ENCODE data around the gene STXBP3. TPM values are rescaled to one million over a fixed set of nuclear protein-coding genes. Genes with fewer than 3 reads are reported as not detected.

STXBP3 gene
- total RNA-seq, 4 donors from 2014 or later: 51.0 to 75.8 (median 68.9) TPM

DNA sequence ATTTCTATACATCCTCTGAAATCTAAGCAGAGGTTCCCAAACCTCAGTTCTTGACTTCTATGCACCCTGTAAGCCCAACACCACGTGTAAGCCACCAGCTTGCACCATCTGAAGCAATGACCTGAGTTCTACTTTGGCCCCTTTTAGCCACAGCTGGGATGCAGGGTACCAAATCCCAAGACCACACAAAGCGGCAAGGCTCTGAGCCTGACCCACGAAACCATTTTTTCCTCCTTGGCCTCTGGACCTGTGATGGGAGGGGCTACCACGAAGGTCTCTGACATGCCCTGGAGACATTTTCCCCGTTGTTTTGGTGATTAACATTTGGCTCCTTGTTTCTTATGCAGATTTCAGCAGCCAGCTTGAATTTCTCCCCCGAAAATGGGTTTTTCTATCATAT, 38.8 kb downstream of the STXBP3 start:
- H3K9me3 ChIP-seq: peaks cover 0 to 24% (median 6%) of the 10 kb centered on the region in 4 donors
- no peaks in the 10 kb centered on the region for H3K27me3 ChIP-seq
- H3K27ac ChIP-seq: no peak overlapping the region
- H3K4me1 ChIP-seq: no peaks in the 10 kb centered on the region
- WGBS, 2 donors: 97 to 100% methylated on average over 6 of the region's 6 CpGs
- no peak for DNase-seq (ENCODE audit: low spot score in 2 of 2)
- TF ChIP-seq CTCF (IDR thresholded peaks at IDR 0.05): no peak
- no peak for TF ChIP-seq POLR2A (IDR thresholded peaks at IDR 0.05)
- no peak for TF ChIP-seq EP300 (IDR thresholded peaks at IDR 0.05)
- H3K36me3 ChIP-seq: peaks cover 0 to 95% (median 22%) of the 10 kb centered on the region in 3 donors
- H3K4me3 ChIP-seq: no peak overlapping the region

DNA sequence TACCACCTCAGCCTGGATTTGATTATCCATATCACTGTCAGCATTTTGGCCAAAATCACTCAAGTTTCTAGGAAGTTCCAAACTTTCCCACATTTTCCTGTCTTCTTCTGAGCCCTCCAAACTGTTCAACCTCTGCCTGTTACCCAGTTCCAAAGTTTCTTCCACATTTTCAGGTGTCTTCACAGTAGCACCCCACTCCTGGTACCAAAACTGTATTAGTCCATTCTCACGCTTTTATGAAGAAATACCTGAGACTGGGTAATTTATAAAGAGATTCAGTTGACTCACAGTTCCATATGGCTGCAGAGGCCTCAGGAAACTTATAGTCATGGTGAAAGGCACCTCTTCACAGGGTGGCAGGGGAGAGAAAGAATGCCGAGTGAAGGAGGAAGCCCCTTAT, 39.4 kb downstream of the STXBP3 start:
- TF ChIP-seq EP300 (IDR thresholded peaks at IDR 0.05) (no peak), CTCF (IDR thresholded peaks at IDR 0.05) (no peak), POLR2A (IDR thresholded peaks at IDR 0.05) (no peak)
- peaks cover 0 to 94% (median 22%) of the 10 kb centered on the region in 3 donors for H3K36me3 ChIP-seq

DNA sequence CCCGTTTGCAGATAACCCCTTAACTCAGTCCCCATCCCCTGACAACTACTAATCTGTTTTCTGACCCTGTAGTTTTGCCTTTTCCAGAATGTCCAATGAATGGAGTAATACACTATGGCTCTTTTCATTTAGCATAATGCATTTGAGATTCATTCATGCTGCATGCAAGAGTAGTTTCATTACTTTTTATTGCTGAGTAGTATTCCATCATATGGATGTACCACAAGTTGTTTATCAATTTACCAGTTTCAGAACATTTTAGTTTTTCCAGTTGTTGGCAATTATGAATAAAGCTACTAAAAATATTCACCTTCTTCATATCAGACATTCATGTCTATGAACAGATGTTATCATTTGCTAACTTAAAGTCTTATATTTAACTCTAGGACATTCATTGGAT, 45.3 kb downstream of the STXBP3 start:
- WGBS, 2 donors: 93 to 100% methylated on average over 1 of the region's 1 CpG
- peaks cover 0 to 89% (median 6%) of the 10 kb centered on the region in 3 donors for H3K36me3 ChIP-seq
- TF ChIP-seq EP300 (IDR thresholded peaks at IDR 0.05) (no peak), CTCF (IDR thresholded peaks at IDR 0.05) (no peak), POLR2A (IDR thresholded peaks at IDR 0.05) (no peak)

More for the DNA sequence above, 39.4 kb downstream of the STXBP3 start:
- Histone ChIP-seq H3K4me1 (no peaks in the 10 kb centered on the region), H3K27ac (no peak overlapping the region), H3K27me3 (no peaks in the 10 kb centered on the region), H3K9me3 (peaks cover 0 to 26% (median 6%) of the 10 kb centered on the region in 4 donors), H3K4me3 (no peak overlapping the region)
- 99% methylated on average over 2 of the region's 2 CpGs for WGBS, 2 donors
- no peak for DNase-seq (ENCODE audit: low spot score in 2 of 2)

GRCh38 chr1:108792420-108792819, 45.9 kb downstream of the STXBP3 start:
- WGBS, 2 donors: 93 to 99% methylated on average over 2 of the region's 2 CpGs
- TF ChIP-seq CTCF (IDR thresholded peaks at IDR 0.05) (no peak), EP300 (IDR thresholded peaks at IDR 0.05) (no peak), POLR2A (IDR thresholded peaks at IDR 0.05) (no peak)
- H3K4me1 ChIP-seq: no peaks in the 10 kb centered on the region
- peaks cover 0 to 21% (median 8%) of the 10 kb centered on the region in 4 donors for H3K9me3 ChIP-seq
- no peaks in the 10 kb centered on the region for H3K27me3 ChIP-seq
- no peak for DNase-seq (ENCODE audit: low spot score in 2 of 2)
- H3K27ac ChIP-seq: no peak overlapping the region
- no peak overlapping the region for H3K4me3 ChIP-seq
- peaks cover 0 to 88% (median 6%) of the 10 kb centered on the region in 3 donors for H3K36me3 ChIP-seq

More for the DNA sequence above, 45.3 kb downstream of the STXBP3 start:
- no peaks in the 10 kb centered on the region for H3K4me1 ChIP-seq
- no peak overlapping the region for H3K4me3 ChIP-seq
- no peak overlapping the region for H3K27ac ChIP-seq
- H3K9me3 ChIP-seq: peaks cover 0 to 21% (median 8%) of the 10 kb centered on the region in 4 donors
- H3K27me3 ChIP-seq: no peaks in the 10 kb centered on the region
- DNase-seq (ENCODE audit: low spot score in 2 of 2): no peak

DNA sequence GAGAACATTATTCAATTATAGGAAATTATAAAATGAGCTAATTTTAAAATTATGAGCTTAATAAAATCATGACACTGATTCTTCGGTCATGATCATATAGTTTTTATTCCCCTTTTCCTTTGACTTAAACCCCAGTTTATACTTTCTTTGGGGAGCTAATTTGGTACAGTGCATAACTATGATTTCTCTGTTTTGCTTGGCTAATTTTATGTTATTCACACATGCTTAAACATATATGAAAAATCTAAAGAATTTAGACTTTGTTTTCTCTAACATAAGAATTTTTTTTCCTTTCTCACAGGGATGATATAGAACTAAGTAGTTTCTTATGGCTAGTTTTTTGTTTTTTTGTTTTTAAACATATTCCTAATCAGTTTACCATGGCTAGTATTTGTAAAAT, 52.5 kb downstream of the STXBP3 start:
- no peaks in the 10 kb centered on the region for H3K9me3 ChIP-seq
- peaks cover 0 to 5% (median 0%) of the 10 kb centered on the region in 4 donors for H3K4me1 ChIP-seq
- no peak overlapping the region for H3K27ac ChIP-seq
- no peaks in the 10 kb centered on the region for H3K27me3 ChIP-seq
- WGBS, 2 donors: 73 to 75% methylated on average over 1 of the region's 1 CpG
- TF ChIP-seq CTCF (IDR thresholded peaks at IDR 0.05) (no peak), EP300 (IDR thresholded peaks at IDR 0.05) (no peak)
- H3K36me3 ChIP-seq: peaks cover 0 to 88% (median 5%) of the 10 kb centered on the region in 3 donors
- no peak for DNase-seq (ENCODE audit: low spot score in 2 of 2)
- H3K4me3 ChIP-seq: no peak overlapping the region

Data from tibial nerve (tissue), 4 donors.